ENCODE measurements around the gene TPMT. TPM values are rescaled to one million over a fixed set of nuclear protein-coding genes. Genes with fewer than 3 reads are reported as not detected.

TPMT gene
- total RNA-seq, 1 experiment from 2014 or later: 13.3 TPM

GRCh38 chr6:18166312-18167036 lies 11.6 kb upstream of the TPMT start:
- Histone ChIP-seq H2AK5ac (ENCODE audit: insufficient read length, low read length) (no peak overlapping the region), H2BK120ac (ENCODE audit: low read depth, low read length, poor library complexity, severe bottlenecking) (no peak overlapping the region)
- no CpG with 5 or more reads among the region's 2 CpGs for WGBS (ENCODE audit: extremely low coverage, insufficient read length, low lambda C conversion rate)

More at GRCh38 chr6:18166312-18167036, 11.6 kb upstream of the TPMT start:
- Histone ChIP-seq H2BK15ac (ENCODE audit: low read depth, low read length) (no peak overlapping the region), H4K91ac (ENCODE audit: insufficient read length, low read depth, low read length) (no peak overlapping the region), H4K20me1 (ENCODE audit: control insufficient read depth, insufficient read depth, insufficient read length) (no peaks in the 10 kb centered on the region), H2BK20ac (ENCODE audit: low read depth, low read length, poor library complexity, severe bottlenecking) (no peak overlapping the region), H3K27me3 (ENCODE audit: insufficient read depth, low read length) (no peaks in the 10 kb centered on the region), H3K23me2 (ENCODE audit: insufficient read length, low read depth, low read length, poor library complexity, severe bottlenecking) (no peaks in the 10 kb centered on the region), H3K4me1 (ENCODE audit: insufficient read depth, low read length) (no peaks in the 10 kb centered on the region), H3K4ac (ENCODE audit: low read depth, low read length) (no peak overlapping the region), H3K14ac (ENCODE audit: insufficient read depth, low read length) (no peak overlapping the region), H3K79me1 (ENCODE audit: insufficient read depth, low read depth, low read length, poor library complexity, severe bottlenecking) (no peaks in the 10 kb centered on the region), H3K79me2 (ENCODE audit: insufficient read depth, low read length) (no peaks in the 10 kb centered on the region), H4K5ac (ENCODE audit: insufficient read length, low read depth, low read length) (no peak overlapping the region), H3K23ac (ENCODE audit: insufficient read length, low read depth, low read length) (no peak overlapping the region), H3T11ph (ENCODE audit: low read length) (no peak overlapping the region), H2BK5ac (ENCODE audit: insufficient read length, low read length) (no peak overlapping the region), H3K9me3 (ENCODE audit: control insufficient read depth, low read depth, low read length) (no peaks in the 10 kb centered on the region), H4K8ac (replicated peaks; ENCODE audit: insufficient read length, low read depth, low read length) (no peak overlapping the region), H3K56ac (ENCODE audit: insufficient read length, low read depth, low read length) (no peak overlapping the region), H3K4me2 (ENCODE audit: insufficient read depth, insufficient read length, low read length) (no peak overlapping the region), H2BK12ac (ENCODE audit: insufficient read length, low read depth, low read length) (no peak overlapping the region), H3K18ac (ENCODE audit: insufficient read length, low read depth, low read length) (no peak overlapping the region), H3K9ac (ENCODE audit: extremely low read depth, insufficient read length, low read length) (no peak overlapping the region), H2AFZ (ENCODE audit: low read length) (no peak overlapping the region), H3K27ac (ENCODE audit: insufficient read length, low read depth, low read length) (no peak overlapping the region)
- peaks cover 9 to 11% of the 10 kb centered on the region in 2 experiments for H3K9me3 Mint-ChIP-seq
- H3K4me1 Mint-ChIP-seq: no peaks in the 10 kb centered on the region
- no peak for TF ChIP-seq CTCF (conservative IDR thresholded peaks at IDR 0.05)
- H3K27me3 Mint-ChIP-seq (ENCODE audit: low read depth): no peaks in the 10 kb centered on the region
- DNase-seq: no peak
- peaks cover 26 to 49% (median 41%) of the 10 kb centered on the region in 3 experiments for H3K36me3 Mint-ChIP-seq (ENCODE audit: insufficient read depth in 1 of 3, low read depth in 3 of 3)
- H3K27ac Mint-ChIP-seq: no peak overlapping the region
- no peak overlapping the region for H3K4me3 Mint-ChIP-seq
